ENCODE measurements around the gene ZAR1. TPM values are rescaled to one million over a fixed set of nuclear protein-coding genes. Genes with fewer than 3 reads are reported as not detected.

The ZAR1 gene
- total and polyA plus RNA-seq, 11 donors, result not detected

DNA sequence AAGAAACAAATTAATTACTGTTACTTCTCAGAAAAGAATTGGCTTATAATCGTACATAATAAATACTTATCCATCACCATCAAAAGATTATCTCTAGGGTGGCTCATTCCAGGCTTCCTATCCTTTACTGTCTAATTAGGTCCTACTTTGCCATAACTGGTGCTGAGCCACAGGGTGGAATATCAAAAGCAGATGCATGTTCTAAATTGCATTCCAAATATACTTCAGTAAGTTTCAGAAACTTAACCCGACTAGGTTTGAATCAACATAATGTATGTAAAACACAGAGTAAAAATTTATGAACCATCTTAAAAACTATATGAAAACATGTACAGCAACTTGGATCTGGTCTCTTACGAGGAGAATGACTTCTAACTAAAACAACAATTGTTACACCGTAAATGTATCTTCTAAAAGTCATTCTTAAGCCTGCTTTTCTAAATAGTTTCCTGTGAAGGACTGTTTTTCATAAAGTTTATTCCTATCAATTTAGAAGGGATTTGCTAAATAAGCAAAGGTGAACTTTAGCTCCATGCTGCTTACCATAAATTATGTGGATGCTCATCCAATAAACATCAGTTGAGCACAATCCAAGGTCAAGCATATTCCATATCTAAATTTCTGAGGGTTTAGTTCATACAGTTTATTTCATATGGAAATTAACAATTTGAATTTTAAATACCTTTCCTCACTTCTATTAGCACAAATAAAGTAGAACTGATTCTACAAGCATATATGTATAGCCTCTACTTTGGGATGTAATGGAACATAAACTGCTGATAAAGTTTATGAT, 13.4 kb downstream of the ZAR1 start:
- no peaks in the 10 kb centered on the region for H3K4me1 ChIP-seq
- WGBS, 4 donors, result 67 to 69% (median 68%) methylated on average over 4 of the region's 4 CpGs
- H3K9me3 ChIP-seq, result no peaks in the 10 kb centered on the region
- H3K27me3 ChIP-seq, result no peaks in the 10 kb centered on the region
- ATAC-seq (no peak), DNase-seq (no peak)
- TF ChIP-seq POLR2A (IDR thresholded peaks at IDR 0.05), result no peak
- TF ChIP-seq CTCF (IDR thresholded peaks at IDR 0.05), result no peak
- intact Hi-C loops (cut with DNase I), result loop anchor here in 1 of 10 donors (10.0 kb wide), 1 partner anchor 51 kb away; no protein-coding TSS in a partner anchor
- H3K36me3 ChIP-seq, result peaks cover 0 to 99% (median 94%) of the 10 kb centered on the region in 9 donors
- no peak overlapping the region for H3K27ac ChIP-seq
- no peak overlapping the region for H3K4me3 ChIP-seq

DNA sequence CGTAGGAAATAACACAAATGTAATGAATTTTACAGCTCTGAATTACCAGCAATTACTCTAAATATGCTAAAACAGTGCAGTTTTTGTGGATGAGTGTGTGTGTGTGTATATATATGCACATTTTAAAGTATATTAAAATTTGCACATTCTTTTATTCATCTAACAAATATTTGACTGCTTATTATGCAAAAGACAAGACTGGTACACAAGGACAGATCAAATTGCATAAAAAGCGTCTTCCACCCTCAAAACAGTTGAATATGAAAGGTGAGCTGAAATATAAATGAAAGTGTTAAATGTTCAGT, 13.9 kb downstream of the ZAR1 start:
- DNase-seq (no peak), ATAC-seq (no peak)
- Histone ChIP-seq H3K36me3 (peaks cover 0 to 99% (median 94%) of the 10 kb centered on the region in 9 donors), H3K9me3 (no peaks in the 10 kb centered on the region), H3K27me3 (no peaks in the 10 kb centered on the region), H3K27ac (no peak overlapping the region), H3K4me1 (no peaks in the 10 kb centered on the region), H3K4me3 (no peak overlapping the region)
- TF ChIP-seq CTCF (IDR thresholded peaks at IDR 0.05) (no peak), POLR2A (IDR thresholded peaks at IDR 0.05) (no peak)
- intact Hi-C loops (cut with DNase I), result loop anchor here in 1 of 10 donors (10.0 kb wide), 1 partner anchor 51 kb away; no protein-coding TSS in a partner anchor
- 94 to 96% (median 95%) methylated on average over 2 of the region's 2 CpGs for whole genome bisulfite sequencing, 4 donors

GRCh38 chr4:48504352-48504751, 14.3 kb downstream of the ZAR1 start:
- Histone ChIP-seq H3K4me1 (no peaks in the 10 kb centered on the region), H3K27ac (no peak overlapping the region), H3K36me3 (peaks cover 0 to 99% (median 94%) of the 10 kb centered on the region in 9 donors), H3K4me3 (no peak overlapping the region), H3K27me3 (no peaks in the 10 kb centered on the region), H3K9me3 (no peaks in the 10 kb centered on the region)
- ATAC-seq (no peak), DNase-seq (no peak)
- WGBS, 4 donors, result 65 to 91% (median 86%) methylated on average over 1 of the region's 1 CpG
- intact Hi-C loops (cut with DNase I), result loop anchor here in 1 of 10 donors (10.0 kb wide), 1 partner anchor 50 kb away; no protein-coding TSS in a partner anchor
- TF ChIP-seq POLR2A (IDR thresholded peaks at IDR 0.05) (no peak), CTCF (IDR thresholded peaks at IDR 0.05) (no peak)

GRCh38 chr4:48506716-48507115, 16.7 kb downstream of the ZAR1 start:
- intact Hi-C loops (cut with DNase I), result loop anchor here in 1 of 10 donors (10.0 kb wide), 1 partner anchor 48 kb away; no protein-coding TSS in a partner anchor
- TF ChIP-seq CTCF (IDR thresholded peaks at IDR 0.05), result no peak
- no peak for TF ChIP-seq POLR2A (IDR thresholded peaks at IDR 0.05)
- H3K27me3 ChIP-seq, result no peaks in the 10 kb centered on the region
- H3K27ac ChIP-seq, result no peak overlapping the region
- no peaks in the 10 kb centered on the region for H3K9me3 ChIP-seq
- H3K4me1 ChIP-seq, result no peaks in the 10 kb centered on the region
- no peak for DNase-seq
- no peak for ATAC-seq
- H3K36me3 ChIP-seq, result peaks cover 0 to 99% (median 93%) of the 10 kb centered on the region in 9 donors
- H3K4me3 ChIP-seq, result no peak overlapping the region
- 90 to 95% (median 91%) methylated on average over 2 of the region's 2 CpGs for WGBS, 4 donors

Measured in heart left ventricle (tissue), 16 donors.